Mesodermal cell (in vitro differentiated cells): ENCODE measurements around the gene KRTAP6-1.

Experiments used
- H3K27ac ChIP-seq: 2 replicates; pipeline ENCODE4 v1.7.0; 2013; ENCODE audit warnings: mild to moderate bottlenecking, low read depth, low read length, moderate library complexity; ENCODE audit not compliant: severe bottlenecking
- H3K36me3 ChIP-seq: 2 replicates; pipeline ENCODE4 v1.7.1; 2013; ENCODE audit warnings: mild to moderate bottlenecking, low read length, moderate library complexity; ENCODE audit not compliant: control insufficient read depth, insufficient read depth
- H3K4me1 ChIP-seq: one replicate; pipeline ENCODE4 v1.7.1; 2013; ENCODE audit warnings: mild to moderate bottlenecking, low read length; ENCODE audit not compliant: insufficient read depth, control insufficient read depth, poor library complexity, severe bottlenecking
- H3K4me3 ChIP-seq: 2 replicates; pipeline ENCODE4 v1.7.0; 2013; ENCODE audit warnings: low read length, control low read depth, mild to moderate bottlenecking; ENCODE audit not compliant: insufficient read depth, poor library complexity, severe bottlenecking; ENCODE audit errors: extremely low read depth
- H3K9me3 ChIP-seq: 2 replicates; pipeline ENCODE4 v1.7.1; 2013; ENCODE audit warnings: mild to moderate bottlenecking, low read length, moderate library complexity; ENCODE audit not compliant: control insufficient read depth
- WGBS, 2 experiments: methylation state at CpG; one replicate each; pipeline ENCODE4 v1.1.5; 2013; ENCODE audit warnings: missing lambda C conversion rate in 2 of 2; ENCODE audit not compliant: insufficient coverage in 2 of 2; 5-methylcytosine and 5-hydroxymethylcytosine counted together

KRTAP6-1 gene

GRCh38 chr21:30579346-30579745, 34.4 kb downstream of the KRTAP6-1 start:
- Histone ChIP-seq H3K4me1 (no peaks in the 10 kb centered on the region), H3K9me3 (no peaks in the 10 kb centered on the region), H3K36me3 (no peaks in the 10 kb centered on the region), H3K27ac (no peak overlapping the region), H3K4me3 (no peak overlapping the region)
- 67 to 69% methylated on average over 1 of the region's 1 CpG for WGBS, 2 experiments

- H3K4me1 ChIP-seq = no peaks in the 10 kb centered on the region
- H3K36me3 ChIP-seq = no peaks in the 10 kb centered on the region
- H3K4me3 ChIP-seq = no peak overlapping the region
- no peak overlapping the region for H3K27ac ChIP-seq
- H3K9me3 ChIP-seq = no peaks in the 10 kb centered on the region
Observed at GRCh38 chr21:30577766-30578165, 36.0 kb downstream of the KRTAP6-1 start.

- Histone ChIP-seq H3K4me1 (no peaks in the 10 kb centered on the region), H3K9me3 (no peaks in the 10 kb centered on the region), H3K36me3 (no peaks in the 10 kb centered on the region), H3K4me3 (no peak overlapping the region), H3K27ac (no peak overlapping the region)
Observed at GRCh38 chr21:30567617-30568016, 46.1 kb downstream of the KRTAP6-1 start.

- WGBS, 2 experiments = 89 to 100% methylated on average over 1 of the region's 2 CpGs
- no peak overlapping the region for H3K4me3 ChIP-seq
- H3K4me1 ChIP-seq = no peaks in the 10 kb centered on the region
- H3K9me3 ChIP-seq = no peaks in the 10 kb centered on the region
- H3K36me3 ChIP-seq = no peaks in the 10 kb centered on the region
- no peak overlapping the region for H3K27ac ChIP-seq
Observed at GRCh38 chr21:30563630-30564029, 50.1 kb downstream of the KRTAP6-1 start.
